Measurements from ENCODE around the gene SLC47A2.

The SLC47A2 gene

GRCh38 chr17:19755392-19755791 lies 39.0 kb upstream of the SLC47A2 start:
- Histone ChIP-seq H3K79me2 (ENCODE audit: insufficient read depth, low read length) (no peaks in the 10 kb centered on the region), H3K4me2 (ENCODE audit: insufficient read depth, low read length) (no peak overlapping the region), H3K4me1 (ENCODE audit: insufficient read depth, low read length) (no peaks in the 10 kb centered on the region), H3K27me3 (ENCODE audit: insufficient read depth, low read length, poor library complexity) (peaks cover 15% of the 10 kb centered on the region), H4K20me1 (ENCODE audit: insufficient read depth, low read length) (peaks cover 6% of the 10 kb centered on the region; the same call in 1 of the 2 replicates), H3K27ac (ENCODE audit: low read length) (no peak overlapping the region), H3K9me3 (ENCODE audit: insufficient read depth, low read length, severe bottlenecking) (no peaks in the 10 kb centered on the region), H3K9ac (ENCODE audit: low read depth, low read length) (no peak overlapping the region), H3K36me3 (ENCODE audit: insufficient read depth, low read length) (no peaks in the 10 kb centered on the region), H2AFZ (ENCODE audit: low read depth, low read length) (no peak overlapping the region), H3K4me3 (ENCODE audit: low read depth in 1 of 2, low read length in 2 of 2) (no peak overlapping the region)
- no peak for TF ChIP-seq EZH2 (IDR thresholded peaks at IDR 0.05; ENCODE audit: borderline replicate concordance, low read depth, low read length, severe bottlenecking)
- TF ChIP-seq, protein P1, sequence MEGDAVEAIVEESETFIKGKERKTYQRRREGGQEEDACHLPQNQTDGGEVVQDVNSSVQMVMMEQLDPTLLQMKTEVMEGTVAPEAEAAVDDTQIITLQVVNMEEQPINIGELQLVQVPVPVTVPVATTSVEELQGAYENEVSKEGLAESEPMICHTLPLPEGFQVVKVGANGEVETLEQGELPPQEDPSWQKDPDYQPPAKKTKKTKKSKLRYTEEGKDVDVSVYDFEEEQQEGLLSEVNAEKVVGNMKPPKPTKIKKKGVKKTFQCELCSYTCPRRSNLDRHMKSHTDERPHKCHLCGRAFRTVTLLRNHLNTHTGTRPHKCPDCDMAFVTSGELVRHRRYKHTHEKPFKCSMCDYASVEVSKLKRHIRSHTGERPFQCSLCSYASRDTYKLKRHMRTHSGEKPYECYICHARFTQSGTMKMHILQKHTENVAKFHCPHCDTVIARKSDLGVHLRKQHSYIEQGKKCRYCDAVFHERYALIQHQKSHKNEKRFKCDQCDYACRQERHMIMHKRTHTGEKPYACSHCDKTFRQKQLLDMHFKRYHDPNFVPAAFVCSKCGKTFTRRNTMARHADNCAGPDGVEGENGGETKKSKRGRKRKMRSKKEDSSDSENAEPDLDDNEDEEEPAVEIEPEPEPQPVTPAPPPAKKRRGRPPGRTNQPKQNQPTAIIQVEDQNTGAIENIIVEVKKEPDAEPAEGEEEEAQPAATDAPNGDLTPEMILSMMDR (IDR thresholded peaks at IDR 0.05; ENCODE audit: borderline replicate concordance, extremely low read depth, low read length, poor library complexity, severe bottlenecking), result no peak
- ATAC-seq (ENCODE audit: insufficient read depth, low read depth) (no peak), DNase-seq (no peak)

GRCh38 chr17:19753661-19754463 lies 37.5 kb upstream of the SLC47A2 start:
- Histone ChIP-seq H3K9ac (ENCODE audit: low read depth, low read length) (no peak overlapping the region), H2AFZ (ENCODE audit: low read depth, low read length) (no peak overlapping the region), H3K36me3 (ENCODE audit: insufficient read depth, low read length) (no peaks in the 10 kb centered on the region), H4K20me1 (ENCODE audit: insufficient read depth, low read length) (peaks cover 6% of the 10 kb centered on the region; the same call in 1 of the 2 replicates), H3K27ac (ENCODE audit: low read length) (no peak overlapping the region), H3K4me2 (ENCODE audit: insufficient read depth, low read length) (no peak overlapping the region), H3K79me2 (ENCODE audit: insufficient read depth, low read length) (no peaks in the 10 kb centered on the region), H3K4me1 (ENCODE audit: insufficient read depth, low read length) (no peaks in the 10 kb centered on the region), H3K9me3 (ENCODE audit: insufficient read depth, low read length, severe bottlenecking) (no peaks in the 10 kb centered on the region), H3K27me3 (ENCODE audit: insufficient read depth, low read length, poor library complexity) (peaks cover 15% of the 10 kb centered on the region), H3K4me3 (ENCODE audit: low read depth in 1 of 2, low read length in 2 of 2) (no peak overlapping the region)
- DNase-seq, result no peak
- ATAC-seq (ENCODE audit: insufficient read depth, low read depth), result no peak
- TF ChIP-seq, protein P1 (IDR thresholded peaks at IDR 0.05; ENCODE audit: borderline replicate concordance, extremely low read depth, low read length, poor library complexity, severe bottlenecking), result peak; percentile 48
- no peak for TF ChIP-seq EZH2 (IDR thresholded peaks at IDR 0.05; ENCODE audit: borderline replicate concordance, low read depth, low read length, severe bottlenecking)

DNA sequence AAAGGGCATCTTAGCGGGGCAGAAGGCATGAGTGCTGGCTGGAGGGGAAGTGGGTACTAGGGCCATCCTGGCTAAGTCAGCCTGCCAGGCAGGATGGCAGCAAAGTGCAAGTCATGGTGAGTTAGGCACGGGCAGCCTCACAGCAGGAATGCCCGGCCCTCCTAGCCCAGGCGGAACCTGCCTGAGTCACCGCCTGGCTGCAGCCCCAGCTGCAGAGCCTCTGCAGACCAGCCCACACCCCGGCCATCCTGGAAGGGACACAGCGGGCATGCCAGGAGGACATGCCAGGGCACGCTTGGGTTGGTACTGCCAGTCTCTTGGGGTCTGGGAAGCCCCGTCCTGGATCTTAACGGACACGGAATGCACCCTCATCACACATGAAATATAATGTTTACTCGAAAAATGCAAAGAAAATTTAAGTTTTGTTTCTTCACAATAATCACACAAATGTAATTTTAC lies 36.7 kb upstream of the SLC47A2 start:
- Histone ChIP-seq H3K27ac (ENCODE audit: low read length) (no peak overlapping the region), H2AFZ (ENCODE audit: low read depth, low read length) (no peak overlapping the region), H3K9me3 (ENCODE audit: insufficient read depth, low read length, severe bottlenecking) (no peaks in the 10 kb centered on the region), H3K4me3 (ENCODE audit: low read depth in 1 of 2, low read length in 2 of 2) (no peak overlapping the region), H3K36me3 (ENCODE audit: insufficient read depth, low read length) (no peaks in the 10 kb centered on the region), H3K79me2 (ENCODE audit: insufficient read depth, low read length) (no peaks in the 10 kb centered on the region), H3K4me1 (ENCODE audit: insufficient read depth, low read length) (no peaks in the 10 kb centered on the region), H3K9ac (ENCODE audit: low read depth, low read length) (no peak overlapping the region), H3K27me3 (ENCODE audit: insufficient read depth, low read length, poor library complexity) (peaks cover 15% of the 10 kb centered on the region), H4K20me1 (ENCODE audit: insufficient read depth, low read length) (peaks cover 6% of the 10 kb centered on the region; the same call in 1 of the 2 replicates), H3K4me2 (ENCODE audit: insufficient read depth, low read length) (no peak overlapping the region)
- DNase-seq (no peak), ATAC-seq (ENCODE audit: insufficient read depth, low read depth) (no peak)
- TF ChIP-seq, protein P1 (IDR thresholded peaks at IDR 0.05; ENCODE audit: borderline replicate concordance, extremely low read depth, low read length, poor library complexity, severe bottlenecking), result no peak
- TF ChIP-seq EZH2 (IDR thresholded peaks at IDR 0.05; ENCODE audit: borderline replicate concordance, low read depth, low read length, severe bottlenecking), result no peak

All from DND-41 (cell line).